Nephron progenitor cell (in vitro differentiated cells): ENCODE results near the gene C19orf85.
A peak's percentile ranks its signal among the peaks of the same experiment; 100 is the strongest.

Source experiments
- DNase-seq: peaks from one replicate; pipeline ENCODE4 v3.0.0; 2021
- H3K27ac Mint-ChIP-seq: 2 replicates; pipeline ENCODE4 v1.8.0; 2021; ENCODE audit warnings: mild to moderate bottlenecking, moderate library complexity, mixed read lengths
- H3K27me3 Mint-ChIP-seq: 2 replicates; pipeline ENCODE4 v1.8.0; 2021; ENCODE audit warnings: mild to moderate bottlenecking, low read depth, mixed read lengths; ENCODE audit not compliant: poor library complexity
- H3K36me3 Mint-ChIP-seq: 2 replicates; pipeline ENCODE4 v1.8.0; 2021; ENCODE audit warnings: low read depth, mixed read lengths
- H3K4me1 Mint-ChIP-seq: 2 replicates; pipeline ENCODE4 v1.8.0; 2021; ENCODE audit warnings: mixed read lengths
- H3K4me3 Mint-ChIP-seq: 2 replicates; pipeline ENCODE4 v1.8.0; 2021; ENCODE audit warnings: mild to moderate bottlenecking, moderate library complexity, mixed read lengths
- H3K9me3 Mint-ChIP-seq: 2 replicates; pipeline ENCODE4 v1.8.0; 2021; ENCODE audit warnings: mild to moderate bottlenecking, moderate library complexity, mixed read lengths
- CTCF ChIP-seq: fragments of 200-600 bp; sonication (generic); IDR thresholded peaks from 2 replicates; pipeline ENCODE4 v1.5.0; 2021; ENCODE audit warnings: antibody characterized with exemption

Gene C19orf85

GRCh38 chr19:55447421-55448174, 17.0 kb downstream of the C19orf85 start:
- Mint-ChIP-seq H3K27me3 (peaks cover 24% of the 10 kb centered on the region), H3K4me3 (no peak overlapping the region), H3K27ac (no peak overlapping the region), H3K4me1 (peaks cover 22% of the 10 kb centered on the region), H3K36me3 (no peaks in the 10 kb centered on the region), H3K9me3 (peaks cover 3% of the 10 kb centered on the region)
- DNase-seq = peak; percentile 46
- TF ChIP-seq CTCF = no peak

GRCh38 chr19:55446060-55446459, 18.5 kb downstream of the C19orf85 start:
- H3K9me3 Mint-ChIP-seq = peaks cover 7% of the 10 kb centered on the region
- H3K4me1 Mint-ChIP-seq = peaks cover 23% of the 10 kb centered on the region
- DNase-seq = no peak
- TF ChIP-seq CTCF = no peak
- H3K4me3 Mint-ChIP-seq = no peak overlapping the region
- no peaks in the 10 kb centered on the region for H3K36me3 Mint-ChIP-seq
- H3K27ac Mint-ChIP-seq = no peak overlapping the region
- peaks cover 9% of the 10 kb centered on the region for H3K27me3 Mint-ChIP-seq

DNA sequence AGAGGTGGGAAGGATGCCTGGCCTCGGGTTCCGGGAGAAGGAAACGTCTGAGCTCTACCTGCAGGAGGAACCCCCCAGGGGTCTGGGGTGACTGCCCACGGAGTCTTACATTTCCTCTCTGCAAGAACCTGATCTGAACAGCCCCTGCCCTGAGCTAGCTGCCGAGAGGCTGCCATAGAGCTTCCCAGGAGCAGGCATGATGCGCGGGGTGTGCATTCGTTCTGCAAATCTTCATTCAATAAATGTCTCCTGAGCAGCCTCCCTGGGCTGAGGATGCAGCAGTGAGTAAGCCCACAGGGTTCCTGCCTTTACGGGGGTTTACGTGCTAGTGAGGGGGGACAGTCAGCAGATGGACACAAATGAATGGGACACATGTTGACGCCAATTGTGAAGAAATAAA, 19.9 kb downstream of the C19orf85 start:
- peaks cover 22% of the 10 kb centered on the region for H3K4me1 Mint-ChIP-seq
- DNase-seq = no peak
- peaks cover 7% of the 10 kb centered on the region for H3K9me3 Mint-ChIP-seq
- no peak for TF ChIP-seq CTCF
- no peak overlapping the region for H3K27ac Mint-ChIP-seq
- no peaks in the 10 kb centered on the region for H3K36me3 Mint-ChIP-seq
- H3K4me3 Mint-ChIP-seq = no peak overlapping the region
- H3K27me3 Mint-ChIP-seq = no peaks in the 10 kb centered on the region

DNA sequence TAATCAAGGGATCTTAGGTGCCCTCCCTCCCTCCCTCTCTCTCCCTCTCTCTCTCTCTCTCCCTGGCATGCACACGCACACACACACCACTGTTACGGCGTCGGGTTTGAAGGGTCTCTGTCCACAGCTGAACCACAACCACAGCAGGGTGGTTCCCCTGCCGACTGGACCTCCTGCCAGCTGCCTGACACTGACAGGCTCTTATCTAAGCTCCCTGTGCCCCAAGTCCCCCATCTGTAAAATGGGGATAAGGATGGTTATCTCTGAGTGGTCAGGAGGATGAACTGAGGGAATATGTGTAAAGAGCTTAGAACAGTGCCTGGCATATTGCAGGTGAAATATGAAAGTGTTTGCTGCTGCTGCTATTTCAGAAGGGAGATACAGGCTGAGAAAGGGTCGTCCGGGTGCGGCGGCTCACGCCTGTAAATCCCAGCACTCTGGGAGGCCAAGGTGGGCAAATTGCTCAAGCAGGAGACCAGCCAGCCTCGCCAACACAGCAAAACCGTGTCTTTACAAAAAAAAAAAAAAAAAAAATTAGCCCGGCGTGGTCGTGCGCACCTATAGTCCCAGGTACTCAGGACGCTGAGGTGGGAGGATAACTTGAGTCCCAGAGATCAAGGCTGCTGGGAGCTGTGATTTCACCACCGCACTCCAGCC, 20.6 kb downstream of the C19orf85 start:
- Mint-ChIP-seq H3K4me3 (no peak overlapping the region), H3K9me3 (peaks cover 13% of the 10 kb centered on the region), H3K4me1 (peaks cover 22% of the 10 kb centered on the region), H3K27ac (no peak overlapping the region), H3K36me3 (no peaks in the 10 kb centered on the region), H3K27me3 (no peaks in the 10 kb centered on the region)
- no peak for DNase-seq
- TF ChIP-seq CTCF = no peak

DNA sequence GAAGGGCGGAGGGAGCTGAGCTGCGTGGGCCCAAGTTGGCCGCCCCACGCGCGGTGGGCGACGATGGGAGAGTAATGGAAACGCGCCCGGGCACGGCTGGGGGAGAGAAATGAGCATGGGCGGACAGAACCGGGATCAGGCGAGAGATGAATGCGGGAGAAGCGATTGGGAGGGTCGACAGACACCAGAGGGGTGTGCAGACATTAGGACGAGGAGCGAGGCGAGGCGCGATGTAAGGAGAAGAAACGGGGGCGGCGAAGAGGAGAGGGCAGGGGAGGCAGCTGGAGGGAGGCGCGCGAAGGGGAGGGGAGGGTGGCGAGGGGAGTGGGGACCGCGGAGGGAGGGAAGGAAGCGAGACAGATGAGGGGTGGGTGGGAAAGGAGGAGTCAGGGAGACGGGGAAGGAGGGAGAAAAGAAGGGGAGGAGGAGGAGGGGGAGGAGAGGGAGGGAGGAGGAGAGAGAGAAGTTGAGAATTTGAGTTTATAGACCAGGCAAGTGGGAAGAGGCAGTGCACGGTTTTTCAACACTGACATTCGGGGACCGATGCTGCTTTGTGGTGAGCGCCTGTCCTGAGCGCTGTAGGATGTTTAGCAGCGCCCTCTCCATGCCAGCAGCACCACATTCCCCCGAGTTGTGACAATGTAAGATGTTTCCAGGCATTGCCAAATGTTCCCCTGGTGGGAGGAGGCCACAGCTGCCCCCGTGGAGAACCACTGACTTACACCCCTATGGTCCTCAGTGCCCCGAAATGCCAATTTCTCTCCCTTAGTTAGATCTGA, 21.3 kb downstream of the C19orf85 start, which contains the start of gene SHISA7:
Gene SHISA7, minus strand, starts transcription at position 256 of the 779 bp plus-strand sequence. CDS start 437 bp downstream, outside the sequence.
- DNase-seq = no peak
- Mint-ChIP-seq H3K9me3 (peaks cover 13% of the 10 kb centered on the region), H3K4me3 (peak within 1 kb of the TSS; percentile 36), H3K4me1 (peaks cover 22% of the 10 kb centered on the region), H3K27ac (no peak within 1 kb of the TSS), H3K36me3 (no peaks in the 10 kb centered on the region), H3K27me3 (no peaks in the 10 kb centered on the region)
- no peak for TF ChIP-seq CTCF
